GM18499 (cell line): ENCODE measurements around the gene ZC2HC1C.

Source experiments
- ATAC-seq: cut with Tn5 transposase; IDR thresholded peaks from one replicate; pipeline ENCODE4 v1.9.1; 2021; ENCODE audit warnings: moderate number of reproducible peaks; ENCODE audit not compliant: insufficient read depth, unreplicated experiment

The ZC2HC1C gene

GRCh38 chr14:75127903-75128595, 58.6 kb downstream of the ZC2HC1C start:
- no peak for ATAC-seq

GRCh38 chr14:75128596-75128990, 59.2 kb downstream of the ZC2HC1C start:
- ATAC-seq = no peak
